ENCODE results near the gene KBTBD4. TPM values are rescaled to one million over a fixed set of nuclear protein-coding genes. Genes with fewer than 3 reads are reported as not detected.

KBTBD4 gene
- total RNA-seq, 6 experiments from 2014 or later, result 15.9 to 19.4 (median 18.4) TPM

- H3K9me3 Mint-ChIP-seq, result no peaks in the 10 kb centered on the region
- no peak within 1 kb of the TSS; the same call in 1 of the 2 replicates for H3K27ac Mint-ChIP-seq
- DNase-seq, result no peak
- H3K27me3 Mint-ChIP-seq (ENCODE audit: insufficient read depth), result peaks cover 2% of the 10 kb centered on the region; the same call in 1 of the 2 replicates
- no peaks in the 10 kb centered on the region for H3K4me1 Mint-ChIP-seq (ENCODE audit: low read depth)
- H3K4me3 Mint-ChIP-seq, result no peak within 1 kb of the TSS
- no peak for TF ChIP-seq CTCF (IDR thresholded peaks at IDR 0.05)
- H3K36me3 Mint-ChIP-seq (ENCODE audit: low read depth), result peaks cover 16% of the 10 kb centered on the region
Observed at GRCh38 chr11:47586098-47586855, 7.5 kb upstream of the KBTBD4 start, which contains the start of gene FAM180B. TSS of gene FAM180B (plus strand) at chr11:47586678. CDS start at chr11:47586769, 91 bp downstream.

GRCh38 chr11:47583844-47584243, 5.1 kb upstream of the KBTBD4 start:
- H3K4me3 Mint-ChIP-seq, result no peak overlapping the region
- peaks cover 23% of the 10 kb centered on the region for H3K36me3 Mint-ChIP-seq (ENCODE audit: low read depth)
- no peak for TF ChIP-seq CTCF (IDR thresholded peaks at IDR 0.05)
- DNase-seq, result no peak
- peak overlapping the region; percentile 22; the same call in 1 of the 2 replicates for H3K27ac Mint-ChIP-seq
- peaks cover 15% of the 10 kb centered on the region for H3K4me1 Mint-ChIP-seq (ENCODE audit: low read depth)
- H3K9me3 Mint-ChIP-seq, result no peaks in the 10 kb centered on the region
- H3K27me3 Mint-ChIP-seq (ENCODE audit: insufficient read depth), result peaks cover 2% of the 10 kb centered on the region; the same call in 1 of the 2 replicates

- Mint-ChIP-seq H3K9me3 (no peaks in the 10 kb centered on the region), H3K4me3 (peak overlapping the region; percentile 99), H3K27me3 (ENCODE audit: insufficient read depth) (no peaks in the 10 kb centered on the region), H3K27ac (peak overlapping the region; percentile 96), H3K4me1 (ENCODE audit: low read depth) (peaks cover 44% of the 10 kb centered on the region), H3K36me3 (ENCODE audit: low read depth) (peaks cover 18% of the 10 kb centered on the region)
- peak; percentile 33 for DNase-seq
- TF ChIP-seq CTCF (IDR thresholded peaks at IDR 0.05), result no peak
Observed at GRCh38 chr11:47577460-47578041, 1.2 kb downstream of the KBTBD4 start.

DNA sequence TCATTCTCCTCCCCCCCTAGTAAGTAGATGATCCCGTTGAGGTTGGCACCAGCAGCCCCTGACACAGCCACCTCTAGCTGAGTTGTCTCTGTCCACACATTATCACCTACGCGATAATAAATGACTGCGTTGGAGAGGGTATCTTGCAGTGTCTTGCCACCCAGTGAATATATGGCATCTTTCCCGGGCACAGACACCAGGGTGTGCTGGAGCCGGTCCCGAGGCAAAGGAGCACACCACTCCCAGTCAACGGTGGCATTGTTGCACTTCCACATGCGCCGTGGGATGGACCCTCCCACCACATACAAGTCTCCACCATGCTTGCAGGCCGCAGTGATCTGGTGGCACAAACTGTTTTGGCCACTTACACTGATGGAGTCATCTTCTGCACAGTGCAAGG, 5.4 kb downstream of the KBTBD4 start:
- no peak for TF ChIP-seq CTCF (IDR thresholded peaks at IDR 0.05)
- H3K4me3 Mint-ChIP-seq, result no peak overlapping the region
- H3K9me3 Mint-ChIP-seq, result no peaks in the 10 kb centered on the region

GRCh38 chr11:47572715-47573255, 6.0 kb downstream of the KBTBD4 start:
- Mint-ChIP-seq H3K36me3 (ENCODE audit: low read depth) (peaks cover 12% of the 10 kb centered on the region; the same call in 1 of the 2 replicates), H3K9me3 (no peaks in the 10 kb centered on the region), H3K4me3 (peak overlapping the region; percentile 52; the same call in 1 of the 2 replicates), H3K27ac (peak overlapping the region; percentile 79), H3K27me3 (ENCODE audit: insufficient read depth) (no peaks in the 10 kb centered on the region), H3K4me1 (ENCODE audit: low read depth) (peaks cover 44% of the 10 kb centered on the region)
- DNase-seq, result no peak
- no peak for TF ChIP-seq CTCF (IDR thresholded peaks at IDR 0.05)

More for the DNA sequence above, 5.4 kb downstream of the KBTBD4 start:
- no peak for DNase-seq
- Mint-ChIP-seq H3K27me3 (ENCODE audit: insufficient read depth) (no peaks in the 10 kb centered on the region), H3K36me3 (ENCODE audit: low read depth) (peaks cover 12% of the 10 kb centered on the region; the same call in 1 of the 2 replicates), H3K27ac (no peak overlapping the region), H3K4me1 (ENCODE audit: low read depth) (peaks cover 49% of the 10 kb centered on the region)
